Measurements from ENCODE around the gene ZMYM4.

DNA sequence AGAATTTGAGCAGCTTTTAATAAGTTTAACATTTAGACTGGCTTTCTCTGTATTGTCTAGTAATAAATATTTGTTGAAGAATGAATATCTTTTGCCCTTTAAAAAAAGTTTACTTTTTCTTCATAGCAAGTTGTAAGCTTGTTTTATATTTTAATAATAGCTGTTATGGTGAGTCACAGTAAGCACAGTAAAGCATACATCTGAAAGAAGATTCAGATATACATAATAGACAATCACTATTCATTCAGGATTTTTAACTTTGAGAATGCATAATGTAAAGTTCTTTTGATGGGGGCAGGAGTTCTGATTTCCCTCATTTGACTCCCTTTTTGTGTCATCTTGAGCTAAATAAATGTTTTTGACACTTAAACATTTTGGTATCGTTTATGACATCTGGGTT, 66.0 kb downstream of the ZMYM4 start:
- TF ChIP-seq CTCF (IDR thresholded peaks at IDR 0.05), result no peak
- no peak for TF ChIP-seq CEBPB (IDR thresholded peaks at IDR 0.05)
- TF ChIP-seq GATA3 (IDR thresholded peaks at IDR 0.05; ENCODE audit: borderline replicate concordance), result no peak
- TF ChIP-seq, protein P1, sequence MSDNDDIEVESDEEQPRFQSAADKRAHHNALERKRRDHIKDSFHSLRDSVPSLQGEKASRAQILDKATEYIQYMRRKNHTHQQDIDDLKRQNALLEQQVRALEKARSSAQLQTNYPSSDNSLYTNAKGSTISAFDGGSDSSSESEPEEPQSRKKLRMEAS (IDR thresholded peaks at IDR 0.05), result no peak
- TF ChIP-seq PHF8 (IDR thresholded peaks at IDR 0.05; ENCODE audit: borderline replicate concordance, low read depth), result no peak
- TF ChIP-seq CHD2 (IDR thresholded peaks at IDR 0.05; ENCODE audit: low read length, partially characterized antibody), result no peak
- no peak for TF ChIP-seq RAD21 (conservative IDR thresholded peaks at IDR 0.05 in 1 of 2, IDR thresholded peaks at IDR 0.05 in 1 of 2)
- no peak for TF ChIP-seq POLR2A (IDR thresholded peaks at IDR 0.05; ENCODE audit: low read length)

Measured in A549 (cell line).